A172 (cell line): ENCODE results near the gene FRMD4A. TPM values are rescaled to one million over a fixed set of nuclear protein-coding genes. Genes with fewer than 3 reads are reported as not detected.
"Not testable (repeated sequence)": the region's sequence is repeated elsewhere in the genome, so short reads cannot be mapped to it uniquely, and the experiment has no call there.

Source experiments
- DNase-seq: peaks from one replicate; pipeline ENCODE4 v3.0.0-alpha.2; 2015; ENCODE audit warnings: low spot score
- total RNA-seq: library from RNA; depleted of rRNA; stranded (reverse); fragments of >200 nt; shearing (Covaris generic); gene quantifications from 2 replicates; pipeline ENCODE4 v1.2.3, GENCODE V29; 2014

FRMD4A gene
- total RNA-seq, 1 experiment from 2014 or later: 24.1 TPM

GRCh38 chr10:13916384-13916947, 414.3 kb downstream of the FRMD4A start:
- no peak for DNase-seq

DNA sequence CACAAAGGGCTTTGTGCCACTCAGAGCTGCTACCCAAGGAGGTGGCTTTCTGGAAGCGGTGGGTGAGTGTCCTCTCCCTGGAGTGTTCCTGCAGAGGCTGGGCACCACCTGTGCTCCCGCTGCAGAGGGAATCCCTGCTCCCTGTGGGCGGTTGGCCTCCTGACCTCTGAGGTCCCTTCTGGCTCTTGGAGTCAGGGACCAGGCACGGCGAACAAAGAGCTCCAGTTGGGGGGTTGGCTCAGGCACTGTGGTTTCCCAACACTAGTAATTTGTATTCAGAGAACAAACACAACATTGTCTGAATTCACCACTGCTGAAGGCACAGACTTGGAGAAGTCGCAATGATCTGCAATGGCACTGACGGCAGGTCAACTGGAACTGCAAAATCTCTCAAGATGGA, 415.0 kb downstream of the FRMD4A start:
- DNase-seq: peak; percentile 29

- no peak for DNase-seq
Observed at GRCh38 chr10:13913897-13914296, 416.8 kb downstream of the FRMD4A start.

DNA sequence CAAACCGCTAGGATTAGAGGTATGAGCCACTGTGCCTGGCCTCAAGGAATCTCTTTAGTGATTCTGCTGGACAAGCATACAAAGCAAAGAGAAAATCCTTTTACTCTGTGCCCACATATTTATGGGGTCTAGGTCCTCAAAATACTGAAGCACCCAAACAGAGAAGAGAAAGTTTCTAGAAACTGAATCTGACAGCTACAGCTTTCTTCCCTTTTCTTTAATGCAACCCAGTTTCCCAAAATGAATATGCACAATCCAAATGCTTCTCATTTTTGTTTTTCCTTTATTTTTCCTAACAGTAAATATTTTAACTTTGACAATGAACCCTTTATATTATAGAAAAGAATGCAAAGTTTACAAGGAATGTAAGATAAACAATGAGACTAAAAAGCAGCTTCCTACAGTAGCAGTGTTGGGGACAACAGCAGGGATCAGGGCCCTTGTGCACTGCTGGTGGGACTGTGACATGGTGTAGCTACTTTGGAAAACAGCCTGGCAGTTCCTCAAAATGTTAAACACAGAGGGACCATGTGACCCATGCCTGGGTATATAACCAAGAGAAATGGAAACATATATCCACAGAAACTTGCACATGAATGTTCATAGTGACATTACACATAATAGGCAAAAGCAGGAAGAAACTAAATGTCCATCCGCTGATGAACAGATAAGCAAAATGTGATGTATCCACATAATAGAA, 418.8 kb downstream of the FRMD4A start:
- DNase-seq: no peak

DNA sequence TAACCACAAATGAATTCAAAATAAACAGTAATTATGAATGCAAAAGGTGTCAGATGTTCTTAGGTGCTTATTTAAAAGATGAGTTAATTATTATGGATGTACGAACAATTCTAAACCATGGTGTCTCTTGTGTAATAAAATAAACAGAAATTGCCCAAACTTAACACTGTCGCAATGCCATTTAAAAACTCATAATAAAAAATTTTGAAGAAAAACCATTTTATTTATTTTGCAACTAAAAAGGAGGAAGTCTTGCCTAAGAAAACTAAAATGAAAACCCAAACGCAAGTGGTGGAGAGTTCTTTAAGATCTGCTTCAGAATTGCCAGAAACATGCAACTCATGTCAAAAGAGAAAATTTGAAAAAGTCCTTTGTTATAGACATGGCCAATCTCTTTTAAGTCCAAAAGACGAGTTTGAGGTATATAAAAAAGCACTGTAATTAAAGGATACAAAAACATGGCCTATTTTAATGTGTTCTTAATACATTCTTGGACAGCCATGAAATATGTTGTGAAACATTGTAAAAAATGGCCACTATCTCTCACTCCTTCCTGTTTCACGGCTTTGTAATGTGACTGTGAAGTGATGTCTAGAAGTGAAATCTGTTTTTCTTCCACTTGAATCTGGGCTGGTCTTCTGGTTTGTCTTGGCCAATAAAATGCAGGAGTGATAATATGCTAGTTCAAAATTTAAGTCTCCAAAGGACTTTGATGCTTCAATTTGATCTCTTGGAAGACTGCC, 421.0 kb downstream of the FRMD4A start:
- DNase-seq: no peak

DNA sequence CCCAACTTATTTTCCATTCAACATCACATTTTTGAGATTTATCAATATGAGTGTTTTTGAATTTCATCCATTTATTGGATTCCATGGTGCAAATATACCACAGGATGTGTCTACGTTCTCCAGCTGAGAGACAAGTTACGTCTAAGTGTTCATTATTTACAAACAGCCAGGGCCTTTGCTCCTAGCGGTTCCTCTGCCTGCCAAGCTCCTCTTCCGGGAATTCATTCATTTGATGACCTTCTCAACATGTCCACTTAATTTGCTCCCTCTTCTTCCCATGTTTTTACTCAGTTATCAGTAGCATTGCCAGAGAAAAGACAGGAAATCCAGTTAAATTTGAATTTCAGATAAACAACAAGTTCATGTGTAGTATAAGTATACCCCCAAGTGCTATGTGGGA, 422.2 kb downstream of the FRMD4A start:
- no peak for DNase-seq

- no peak for DNase-seq
Observed at GRCh38 chr10:13907570-13907969, 423.2 kb downstream of the FRMD4A start.

- no peak for DNase-seq
Observed at GRCh38 chr10:13905281-13905680, 425.4 kb downstream of the FRMD4A start.

DNA sequence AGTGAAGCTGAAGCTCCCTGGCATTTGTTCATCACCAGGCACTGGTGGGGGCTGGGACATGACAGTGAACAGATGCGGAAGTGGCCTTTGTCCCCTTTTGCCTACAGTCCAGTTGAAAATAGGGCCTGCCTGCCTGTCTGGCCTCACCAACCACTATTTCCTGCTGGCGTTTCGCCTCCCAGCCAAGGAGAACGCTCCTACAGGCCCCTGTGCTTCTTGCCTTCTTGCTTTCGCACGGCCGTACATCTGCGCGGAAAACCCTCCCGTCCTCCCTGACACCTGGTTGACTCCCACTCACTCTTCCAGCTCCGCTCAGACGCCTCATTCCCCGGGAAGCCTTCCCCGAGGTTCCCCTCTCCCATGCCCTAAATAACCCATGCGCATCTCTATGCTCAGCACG, 426.7 kb downstream of the FRMD4A start:
- no peak for DNase-seq

DNA sequence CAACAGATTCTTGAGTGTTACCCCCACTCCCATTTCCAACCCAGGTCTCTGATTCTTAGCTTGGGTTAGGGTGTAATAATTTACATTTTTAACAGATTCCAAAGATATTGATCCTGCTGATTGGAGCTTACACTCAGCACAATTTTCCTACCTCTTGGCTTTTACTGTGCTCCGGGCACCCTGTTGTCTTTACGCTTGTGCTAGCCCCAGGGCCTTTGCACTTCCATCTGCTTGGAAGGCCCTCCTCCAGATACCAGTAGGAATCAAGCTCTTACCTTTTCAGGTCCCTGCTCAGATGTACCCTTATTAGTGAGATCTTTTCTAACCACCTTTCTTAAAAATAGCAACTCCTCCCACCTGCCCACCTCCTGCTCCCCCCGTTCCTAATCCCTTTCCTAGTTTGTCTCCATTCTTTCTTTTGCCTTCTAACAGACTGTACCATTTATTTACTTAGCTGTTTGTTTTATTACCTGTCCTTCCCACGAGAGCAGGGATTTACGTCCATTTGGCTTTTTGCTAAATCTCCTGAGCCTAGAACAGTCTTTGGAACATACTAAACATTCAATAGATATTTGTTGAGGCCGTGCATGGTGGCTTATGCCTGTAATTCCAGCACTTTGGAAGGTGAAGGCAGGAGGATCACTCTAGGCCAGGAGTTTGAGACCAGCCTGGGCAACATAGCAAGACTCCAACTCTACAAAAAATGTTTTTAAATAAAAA, 427.7 kb downstream of the FRMD4A start:
- DNase-seq: no peak

DNA sequence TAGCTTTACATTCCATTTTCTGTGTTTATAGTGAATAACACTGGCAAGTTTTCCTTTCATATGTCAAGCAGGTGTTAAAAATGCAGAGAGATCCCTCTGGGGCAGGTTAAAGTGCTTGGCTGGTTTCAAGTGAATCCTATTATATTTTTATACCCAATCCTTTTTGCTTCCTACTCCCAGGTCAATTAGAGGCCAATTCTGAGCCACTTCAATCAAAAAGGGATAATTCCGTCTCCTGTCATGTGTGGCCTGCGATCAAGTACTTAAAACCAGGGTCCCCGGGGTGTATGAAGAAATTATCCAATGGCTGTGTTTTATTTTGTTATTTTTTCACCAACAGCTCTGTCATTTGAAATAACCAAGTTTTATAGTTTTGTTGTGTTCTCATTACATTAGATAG, 430.8 kb downstream of the FRMD4A start:
- DNase-seq: no peak

DNA sequence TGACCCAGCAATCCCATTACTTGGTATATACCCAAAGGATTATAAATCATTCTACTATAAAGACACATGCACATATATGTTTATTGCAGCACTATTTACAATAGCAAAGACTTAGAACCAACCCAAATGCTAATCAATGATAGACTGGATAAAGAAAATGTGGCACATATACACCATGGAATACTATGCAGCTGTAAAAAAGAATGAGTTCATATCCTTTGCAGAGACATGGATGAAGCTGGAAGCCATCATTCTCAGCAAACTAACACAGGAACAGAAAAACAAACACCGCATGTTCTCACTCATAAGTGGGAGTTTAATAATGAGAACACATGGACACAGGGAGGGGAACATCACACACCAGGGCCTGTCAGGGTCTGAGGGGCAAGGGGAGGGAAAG, 434.6 kb downstream of the FRMD4A start:
- not testable (repeated sequence) for DNase-seq

DNA sequence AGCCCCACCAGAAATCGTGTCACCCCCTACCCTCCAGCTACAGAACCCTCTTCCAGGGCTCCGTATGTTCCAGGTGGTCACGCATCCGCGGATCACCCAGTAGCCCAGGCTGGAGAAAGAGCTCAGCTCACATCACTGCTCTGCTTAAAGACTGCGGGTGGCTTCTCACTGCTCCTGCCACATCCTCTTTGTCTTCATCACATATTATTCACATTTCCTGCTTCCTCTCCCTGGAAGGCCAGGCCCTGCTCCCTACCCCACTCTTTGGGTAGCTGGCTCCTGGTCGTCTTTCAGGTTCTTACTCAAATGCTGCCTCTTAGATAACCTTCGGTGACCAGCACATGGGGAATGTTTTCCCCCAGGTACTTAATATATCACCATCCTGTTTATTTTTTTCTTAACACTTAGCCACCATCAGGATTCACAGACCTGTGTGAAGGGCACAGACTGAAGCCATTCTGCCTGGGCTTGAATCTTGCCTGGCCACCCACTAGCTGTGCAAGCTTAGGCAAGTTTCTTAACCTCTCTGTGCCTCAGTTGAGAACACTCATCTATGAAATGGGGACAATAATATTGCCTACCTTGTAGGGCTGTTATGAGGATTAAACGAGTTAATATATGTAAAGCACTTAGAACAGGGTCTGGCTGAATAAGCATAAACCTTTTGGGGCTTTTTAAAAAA, 436.2 kb downstream of the FRMD4A start:
- DNase-seq: peak; percentile 76

GRCh38 chr10:13893926-13894325, 436.8 kb downstream of the FRMD4A start:
- peak; percentile 65 for DNase-seq

DNA sequence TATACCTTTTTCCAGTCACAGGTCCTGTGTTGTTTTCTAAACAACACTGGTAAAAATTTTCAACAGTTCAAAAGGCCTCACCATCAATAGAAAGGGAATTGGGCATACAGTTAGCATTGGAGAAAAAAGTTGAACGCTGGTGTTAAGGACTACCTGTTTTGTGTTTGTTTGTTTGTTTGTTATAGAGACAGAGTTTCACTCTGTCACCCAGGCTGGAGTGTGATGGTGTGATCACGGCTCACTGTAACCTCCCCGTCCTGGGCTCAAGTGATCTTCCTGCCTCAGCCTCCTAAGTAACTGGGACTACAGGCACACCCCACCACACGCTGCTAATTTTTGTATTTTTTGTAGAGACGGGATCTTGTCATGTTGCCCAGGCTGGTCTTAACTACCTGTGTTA, 437.9 kb downstream of the FRMD4A start:
- no peak for DNase-seq

DNA sequence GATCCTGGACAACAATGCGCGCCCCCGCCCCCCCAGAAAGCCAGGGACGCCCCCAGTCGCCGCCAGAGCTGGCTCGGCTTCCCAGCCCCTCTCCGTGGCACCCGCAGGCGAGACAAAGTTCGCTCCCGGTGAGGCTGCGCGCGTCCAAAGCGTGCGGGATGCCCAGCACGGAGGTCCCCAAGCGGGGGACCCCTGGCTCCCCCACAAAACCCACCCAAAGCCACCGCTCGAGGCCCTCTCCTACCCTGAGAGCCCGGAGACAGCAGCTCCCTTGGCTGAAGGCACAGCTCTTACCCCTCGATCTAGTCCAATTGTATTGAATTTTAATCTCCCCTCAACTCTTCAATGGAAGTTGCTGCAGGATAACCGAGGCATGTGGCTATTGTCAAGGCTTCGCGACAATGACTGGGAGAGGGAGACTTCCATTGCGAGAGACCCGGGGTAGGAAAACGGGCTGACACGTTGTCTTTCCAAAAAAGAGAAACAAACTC, 438.7 kb downstream of the FRMD4A start:
- DNase-seq: no peak

- no peak for DNase-seq
Observed at GRCh38 chr10:13891128-13892000, 439.4 kb downstream of the FRMD4A start.

GRCh38 chr10:13890233-13891127, 440.2 kb downstream of the FRMD4A start:
- DNase-seq: peak; percentile 66

DNA sequence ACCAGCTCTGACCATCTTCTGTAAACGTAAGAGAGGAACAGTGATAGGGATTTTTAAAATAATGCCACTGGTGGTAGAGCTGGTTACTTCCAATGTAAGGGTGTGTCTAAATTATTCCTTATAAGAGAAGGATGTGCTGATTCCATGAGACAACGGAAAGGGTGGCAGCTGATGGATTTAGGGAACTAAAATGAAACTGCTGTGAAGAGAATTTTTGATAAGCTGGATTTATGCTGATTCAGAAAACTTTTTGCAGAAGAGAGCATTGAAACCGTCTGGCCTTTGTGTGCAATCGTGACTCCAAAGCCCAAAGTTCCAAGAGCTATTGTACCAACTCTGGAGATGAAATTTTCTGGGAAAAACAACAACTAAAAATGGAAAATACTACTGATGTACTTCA, 443.0 kb downstream of the FRMD4A start:
- no peak for DNase-seq
